Endothelial cell of umbilical vein (primary cell): Measurements from ENCODE around the gene SLC26A8. TPM values are rescaled to one million over a fixed set of nuclear protein-coding genes. Genes with fewer than 3 reads are reported as not detected.

ENCODE experiments used
- BruUV-seq: library from RNA; stranded (reverse); fragments of 400-500 nt; replicated peaks from 2 replicates; lab custom pipeline; 2021; lab: Mats Ljungman, UMichigan
- CTCF ChIA-PET: fragments of 300-600, 350-600 bp; sonication (Branson Sonifier 250); formaldehyde crosslinking; loops from one replicate; lab custom pipeline; 2021; ENCODE audit warnings: antibody characterized with exemption, inconsistent platforms; lab: Charles Lee
- POLR2A ChIA-PET: fragments of 300-600, 350-600 bp; sonication (Branson Sonifier 250); formaldehyde crosslinking; loops from one replicate; lab custom pipeline; 2021; ENCODE audit warnings: antibody characterized with exemption, inconsistent platforms; lab: Charles Lee
- DNase-seq: peaks from one replicate; pipeline ENCODE4 v3.0.0-alpha.2; 2011; ENCODE audit warnings: low read depth, low spot score
- FAIRE-seq: peaks from 2 replicates; lab custom pipeline; 2011; peaks lifted over from hg19 to GRCh38; lab: Jason Lieb, UNC
- H2AFZ ChIP-seq: 2 replicates; pipeline ENCODE4 v1.6.0; 2012; ENCODE audit warnings: low read depth, low read length, control low read depth, inconsistent platforms
- H3K27ac ChIP-seq: 2 replicates; pipeline ENCODE4 v1.5.1; 2011; ENCODE audit warnings: low read depth, mild to moderate bottlenecking, control low read depth, low read length, moderate library complexity; ENCODE audit not compliant: insufficient read depth
- H3K27me3 ChIP-seq, 2 experiments: 2 replicates each; pipeline versions ENCODE4 v1.6.0 to v1.6.1; 2011; ENCODE audit warnings: low read length in 2 of 2, mixed read lengths in 1 of 2; ENCODE audit not compliant: control insufficient read depth in 2 of 2, insufficient read depth in 2 of 2
- H3K36me3 ChIP-seq, 2 experiments: 2 replicates in 1 of 2; 3 replicates in 1 of 2; pipeline ENCODE4 v1.5.1; 2011; ENCODE audit warnings: low read length in 2 of 2, mild to moderate bottlenecking in 1 of 2, moderate library complexity in 1 of 2; ENCODE audit not compliant: control insufficient read depth in 2 of 2, insufficient read depth in 2 of 2; ENCODE audit errors: extremely low read depth in 1 of 2
- H3K4me1 ChIP-seq: 3 replicates; pipeline ENCODE4 v1.5.1; 2011; ENCODE audit warnings: mild to moderate bottlenecking, low read length; ENCODE audit not compliant: control insufficient read depth, insufficient read depth; ENCODE audit errors: extremely low read depth
- H3K4me2 ChIP-seq: 2 replicates; pipeline ENCODE4 v1.6.1; 2011; ENCODE audit warnings: low read length, control low read depth, mixed read lengths; ENCODE audit not compliant: insufficient read depth
- H3K4me3 ChIP-seq, 3 experiments: fragments of 200-600 bp in 1 of 3; sonication (generic), shearing (Covaris generic) in 1 of 3; replicated peaks in 1 of 3; 2 replicates each; pipeline ENCODE4 v1.5.1; 2011 to 2016; ENCODE audit warnings: control low read depth in 3 of 3, low read length in 3 of 3, mild to moderate bottlenecking in 2 of 3, inconsistent platforms in 1 of 3, low read depth in 1 of 3, moderate library complexity in 1 of 3; ENCODE audit not compliant: insufficient read depth in 1 of 3
- H3K79me2 ChIP-seq: 2 replicates; pipeline ENCODE4 v1.6.0; 2012; ENCODE audit warnings: low read length, inconsistent platforms; ENCODE audit not compliant: control insufficient read depth, insufficient read depth
- H3K9ac ChIP-seq: replicated peaks from 2 replicates; pipeline ENCODE3; 2011; ENCODE audit warnings: low read length, control low read depth; ENCODE audit not compliant: insufficient read depth; ENCODE audit errors: extremely low read depth
- H3K9me1 ChIP-seq: replicated peaks from 3 replicates; pipeline ENCODE4 v1.6.0; 2011; ENCODE audit warnings: mild to moderate bottlenecking, low read length; ENCODE audit not compliant: control insufficient read depth, insufficient read depth; ENCODE audit errors: extremely low read depth
- H3K9me3 ChIP-seq: replicated peaks from 2 replicates; pipeline ENCODE4 v1.5.1; 2012; ENCODE audit warnings: low read length, inconsistent platforms; ENCODE audit not compliant: control insufficient read depth, insufficient read depth
- H4K20me1 ChIP-seq: replicated peaks from 2 replicates; pipeline ENCODE3; 2011; ENCODE audit warnings: mild to moderate bottlenecking, low read length; ENCODE audit not compliant: control insufficient read depth, insufficient read depth; ENCODE audit errors: extremely low read depth
- CTCF ChIP-seq, 2 donors: IDR thresholded peaks; 1 replicate in 1 of 2; 2 replicates in 1 of 2; pipeline ENCODE4 v1.5.1; 2011; ENCODE audit warnings: low read length in 2 of 2, mild to moderate bottlenecking in 2 of 2, moderate library complexity in 2 of 2, control low read depth in 1 of 2, inconsistent platforms in 1 of 2, low read depth in 1 of 2; ENCODE audit not compliant: insufficient read depth in 1 of 2; ENCODE audit errors: extremely low read depth in 1 of 2
- EZH2 ChIP-seq: IDR thresholded peaks from 2 replicates; pipeline ENCODE4 v1.6.1; 2012; ENCODE audit warnings: borderline replicate concordance, low read depth, mild to moderate bottlenecking, moderate library complexity, low read length, inconsistent platforms; ENCODE audit not compliant: severe bottlenecking
- FOS ChIP-seq: IDR thresholded peaks from 2 replicates; pipeline ENCODE4 v1.6.1; 2011; ENCODE audit warnings: mild to moderate bottlenecking, low read length, moderate library complexity, borderline replicate concordance; ENCODE audit not compliant: insufficient read depth
- GATA2 ChIP-seq: IDR thresholded peaks from 2 replicates; pipeline ENCODE4 v1.7.0; 2011; ENCODE audit warnings: low read depth, mild to moderate bottlenecking, moderate library complexity, mixed read lengths, low read length; ENCODE audit not compliant: insufficient read length, insufficient read depth
- JUN ChIP-seq: IDR thresholded peaks from 2 replicates; pipeline ENCODE4 v1.6.1; 2011; ENCODE audit warnings: borderline replicate concordance, low read depth; ENCODE audit not compliant: insufficient read length, insufficient read depth
- MYC ChIP-seq: IDR thresholded peaks from one replicate; pipeline ENCODE4 v1.6.1; 2011; ENCODE audit warnings: mild to moderate bottlenecking, low read depth, low read length
- POLR2A ChIP-seq: IDR thresholded peaks from 2 replicates; pipeline ENCODE4 v1.6.1; 2012; ENCODE audit warnings: low read depth, mild to moderate bottlenecking, control low read depth, low read length
- POLR2AphosphoS5 ChIP-seq: IDR thresholded peaks from 2 replicates; pipeline ENCODE4 v1.6.1; 2012; ENCODE audit warnings: low read depth, mild to moderate bottlenecking, control low read depth, low read length, moderate library complexity; ENCODE audit not compliant: insufficient read depth
- dilution Hi-C: fragments of 300-500 bp; cut with MboI; formaldehyde crosslinking; loops from one replicate; pipeline ENCODE4 v1.15.0; 2019; ENCODE audit warnings: low sequenced_read_pairs; ENCODE audit not compliant: extremely low pct_ligation_motif_present
- intact Hi-C: fragments of 100-400 bp; cut with micrococcal nuclease; formaldehyde crosslinking; loops from one replicate; pipeline ENCODE4 v1.10.0; 2022
- polyA plus RNA-seq, 4 experiments: library from polyadenylated mRNA; depleted of rRNA in 3 of 4; stranded (reverse) in 3 of 4; unstranded in 1 of 4; fragments of >200 nt; gene quantifications; 2 replicates each; pipeline versions ENCODE4 v1.2.1 to v1.2.3, GENCODE V29; 2011 to 2012; ENCODE audit warnings: missing spikeins in 1 of 4
- total RNA-seq: library from RNA; stranded (reverse); gene quantifications from 2 replicates; pipeline ENCODE4 v1.2.3, GENCODE V29; 2021

The SLC26A8 gene
- total and polyA plus RNA-seq, 2 donors (not counting 3 experiments of a cell fraction or from before 2014, with no cell fraction given) = 0.01 TPM; not detected in 1

GRCh38 chr6:35931120-35931561, 93.3 kb downstream of the SLC26A8 start:
- TF ChIP-seq CTCF (IDR thresholded peaks at IDR 0.05; ENCODE audit: extremely low read depth in 1 of 2, insufficient read depth in 1 of 2, low read depth in 1 of 2, low read length in 2 of 2) (no peak), POLR2AphosphoS5 (no peak), POLR2A (no peak), GATA2 (no peak), MYC (no peak), FOS (no peak), EZH2 (no peak), JUN (no peak)
- H2AFZ ChIP-seq = no peak overlapping the region
- ChIA-PET CTCF (interaction anchor here (1.4 to 1.7 kb wide), 2 partner anchors 10 to 116 kb away, joined by 3 read pairs; no protein-coding TSS in a partner anchor), POLR2A (no interaction called here)
- H3K79me2 ChIP-seq = no peaks in the 10 kb centered on the region
- no peaks in the 10 kb centered on the region for H4K20me1 ChIP-seq
- no TSS peak for BruUV-seq
- no peak overlapping the region for H3K27ac ChIP-seq
- no peak overlapping the region for H3K9ac ChIP-seq
- H3K4me1 ChIP-seq = no peaks in the 10 kb centered on the region
- H3K36me3 ChIP-seq = no peaks in the 10 kb centered on the region
- no peaks in the 10 kb centered on the region for H3K9me3 ChIP-seq
- H3K4me2 ChIP-seq = no peak overlapping the region
- FAIRE-seq (no peak), DNase-seq (no peak)
- no peaks in the 10 kb centered on the region for H3K27me3 ChIP-seq
- H3K4me3 ChIP-seq = no peak overlapping the region
- intact Hi-C loops = no loop called here
- dilution Hi-C loops = no loop called here
- peaks cover 2% of the 10 kb centered on the region for H3K9me1 ChIP-seq
